ENCODE results near the gene RNF187. TPM values are rescaled to one million over a fixed set of nuclear protein-coding genes. Genes with fewer than 3 reads are reported as not detected.
A peak's percentile ranks its signal among the peaks of the same experiment; 100 is the strongest.

RNF187 gene
- polyA plus RNA-seq, 2 of the 4 experiments (the other 2 are of a cell fraction) = 64.5 to 82.8 TPM

GRCh38 chr1:228453022-228453560 lies 34.1 kb upstream of the RNF187 start (continued):
- TF ChIP-seq RCOR1 (IDR thresholded peaks at IDR 0.05; ENCODE audit: low read depth, low read length) (no peak), HOXB13 (CRISPR knock-in tag; IDR thresholded peaks at IDR 0.05; ENCODE audit: low read depth) (no peak)

DNA sequence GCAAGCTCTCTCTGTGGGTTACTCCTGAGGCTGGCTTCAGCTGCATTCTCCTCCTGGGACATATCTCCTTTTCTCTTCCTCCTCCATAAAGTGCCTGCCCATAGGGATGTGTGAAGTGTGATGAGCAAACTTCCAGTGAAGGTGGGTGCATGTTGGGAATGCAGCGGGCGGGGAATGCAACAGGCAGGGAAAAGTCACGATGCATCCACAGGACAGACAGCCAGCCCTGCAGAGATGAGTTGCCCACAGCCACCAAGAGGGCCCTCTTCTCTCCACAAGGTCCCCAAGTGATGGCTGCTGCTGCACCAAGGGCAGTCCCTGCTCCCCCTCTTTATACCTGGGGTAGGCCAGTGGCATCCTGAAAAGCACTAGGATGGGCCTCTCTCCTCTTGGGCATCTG lies 33.6 kb upstream of the RNF187 start:
- no peak for FAIRE-seq
- Histone ChIP-seq H3K9me3 (no peaks in the 10 kb centered on the region), H3K27ac (peak overlapping the region in 1 of 2 experiments; percentile 75; a peak in 2 of 6 replicates), H3K4me2 (no peak overlapping the region; the same call in 1 of the 3 replicates), H3K4me3 (no peak overlapping the region), H3K4me1 (peaks cover 19% of the 10 kb centered on the region)
- WGBS (ENCODE audit: missing lambda C conversion rate) = 100% methylated on average over 3 of the region's 3 CpGs
- CTCF ChIA-PET = interaction anchor here (1.4 kb wide), 1 partner anchor 21 kb away, joined by 4 read pairs; no protein-coding TSS in a partner anchor
- ATAC-seq = no peak
- POLR2A ChIA-PET = no interaction called here
- DNase-seq (ENCODE audit: low read depth in 1 of 2, low spot score in 1 of 2) = no peak
- no peak for TF ChIP-seq RFX5 (IDR thresholded peaks at IDR 0.05)

- 83% methylated on average over 1 of the region's 1 CpG for WGBS (ENCODE audit: missing lambda C conversion rate)
- CTCF ChIA-PET = no interaction called here
- no peak overlapping the region for H3K27ac ChIP-seq
- POLR2A ChIA-PET = no interaction called here
- DNase-seq (ENCODE audit: low read depth in 1 of 2, low spot score in 1 of 2) (no peak), FAIRE-seq (no peak), ATAC-seq (no peak)
- H3K4me1 ChIP-seq = peaks cover 19% of the 10 kb centered on the region
- no peaks in the 10 kb centered on the region for H3K9me3 ChIP-seq
- no peak for TF ChIP-seq JUN (IDR thresholded peaks at IDR 0.05)
- no peak for TF ChIP-seq EHF (CRISPR knock-in tag; IDR thresholded peaks at IDR 0.05)
- no peak for TF ChIP-seq TP53 (CRISPR knock-in tag; IDR thresholded peaks at IDR 0.05)
- no peak for TF ChIP-seq KDM5A (IDR thresholded peaks at IDR 0.05)
- no peak overlapping the region for H3K4me3 ChIP-seq
- H3K4me2 ChIP-seq = no peak overlapping the region
These were observed 32.9 kb upstream of the RNF187 start for GRCh38 chr1:228454238-228454637.

GRCh38 chr1:228455715-228456114 lies 31.5 kb upstream of the RNF187 start:
- FAIRE-seq (no peak), DNase-seq (ENCODE audit: low read depth in 1 of 2, low spot score in 1 of 2) (no peak), ATAC-seq (no peak)
- Histone ChIP-seq H3K4me2 (peak overlapping the region; percentile 66), H3K9me3 (no peaks in the 10 kb centered on the region), H3K27ac (no peak overlapping the region), H3K4me3 (peak overlapping the region; percentile 54; the same call in 1 of the 3 replicates), H3K4me1 (peaks cover 29% of the 10 kb centered on the region)
- 16% methylated on average over 1 of the region's 1 CpG for WGBS (ENCODE audit: missing lambda C conversion rate)
- TF ChIP-seq, protein P1, sequence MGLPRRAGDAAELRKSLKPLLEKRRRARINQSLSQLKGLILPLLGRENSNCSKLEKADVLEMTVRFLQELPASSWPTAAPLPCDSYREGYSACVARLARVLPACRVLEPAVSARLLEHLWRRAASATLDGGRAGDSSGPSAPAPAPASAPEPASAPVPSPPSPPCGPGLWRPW (IDR thresholded peaks at IDR 0.05) = no peak
- TF ChIP-seq CEBPB (IDR thresholded peaks at IDR 0.05) = no peak
- TF ChIP-seq CBX2 (IDR thresholded peaks at IDR 0.05; ENCODE audit: borderline replicate concordance, low read depth) = no peak
- no peak for TF ChIP-seq MAZ (IDR thresholded peaks at IDR 0.05; ENCODE audit: borderline replicate concordance, low read depth, low read length)
- TF ChIP-seq POLR2AphosphoS2 (conservative IDR thresholded peaks at IDR 0.05; ENCODE audit: low read length) = no peak
- no peak for TF ChIP-seq JUNB (IDR thresholded peaks at IDR 0.05)
- no peak for TF ChIP-seq HOXB13 (CRISPR knock-in tag; IDR thresholded peaks at IDR 0.05; ENCODE audit: low read depth)
- TF ChIP-seq FOSL2 (IDR thresholded peaks at IDR 0.05) = no peak
- no peak for TF ChIP-seq FOSL2 (CRISPR knock-in tag; IDR thresholded peaks at IDR 0.05)
- TF ChIP-seq FOXS1 (CRISPR knock-in tag; IDR thresholded peaks at IDR 0.05) = no peak
- TF ChIP-seq, protein P2, sequence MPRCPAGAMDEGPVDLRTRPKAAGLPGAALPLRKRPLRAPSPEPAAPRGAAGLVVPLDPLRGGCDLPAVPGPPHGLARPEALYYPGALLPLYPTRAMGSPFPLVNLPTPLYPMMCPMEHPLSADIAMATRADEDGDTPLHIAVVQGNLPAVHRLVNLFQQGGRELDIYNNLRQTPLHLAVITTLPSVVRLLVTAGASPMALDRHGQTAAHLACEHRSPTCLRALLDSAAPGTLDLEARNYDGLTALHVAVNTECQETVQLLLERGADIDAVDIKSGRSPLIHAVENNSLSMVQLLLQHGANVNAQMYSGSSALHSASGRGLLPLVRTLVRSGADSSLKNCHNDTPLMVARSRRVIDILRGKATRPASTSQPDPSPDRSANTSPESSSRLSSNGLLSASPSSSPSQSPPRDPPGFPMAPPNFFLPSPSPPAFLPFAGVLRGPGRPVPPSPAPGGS (IDR thresholded peaks at IDR 0.05) = no peak
- no peak for TF ChIP-seq ZNF302 (CRISPR knock-in tag; IDR thresholded peaks at IDR 0.05)
- no peak for TF ChIP-seq PHF8 (IDR thresholded peaks at IDR 0.05; ENCODE audit: borderline replicate concordance, low read depth)
- TF ChIP-seq REST (IDR thresholded peaks at IDR 0.05) = no peak
- TF ChIP-seq TP53 (CRISPR knock-in tag; IDR thresholded peaks at IDR 0.05) = no peak
- no peak for TF ChIP-seq MAX (IDR thresholded peaks at IDR 0.05)
- CTCF ChIA-PET = interaction anchor here (1.1 to 1.5 kb wide), 3 partner anchors 17 to 245 kb away, joined by 3 read pairs; no protein-coding TSS in a partner anchor
- POLR2A ChIA-PET = no interaction called here

Measured in A549 (cell line).